ENCODE results near the gene CERS2. TPM values are rescaled to one million over a fixed set of nuclear protein-coding genes. Genes with fewer than 3 reads are reported as not detected.

CERS2 gene
- polyA plus RNA-seq, 1 of the 3 experiments (the other 2 are of a cell fraction) = 150 TPM

- H3K4me3 ChIP-seq (ENCODE audit: low read depth in 2 of 2, low read length in 1 of 2) = peak overlapping the region in 1 of 2 experiments; percentile 39; a peak in 1 of 4 replicates
- H3K79me2 ChIP-seq (ENCODE audit: insufficient read depth) = peaks cover 8% of the 10 kb centered on the region; the same call in 1 of the 2 replicates
- H3K4me1 ChIP-seq (ENCODE audit: control insufficient read depth in 1 of 2, insufficient read depth in 2 of 2, low read depth in 1 of 2, low read length in 1 of 2) = peaks cover 23 to 28% of the 10 kb centered on the region in 2 experiments
- H3K27ac ChIP-seq (ENCODE audit: low read depth in 2 of 2, low read length in 1 of 2) = peak overlapping the region; percentile 35 to 60; a peak in 2 of 4 replicates
- DNase-seq = peak; percentile 92
- no peaks in the 10 kb centered on the region for H4K20me1 ChIP-seq (ENCODE audit: insufficient read depth)
- H3K36me3 ChIP-seq (replicated peaks in 1 of 2; ENCODE audit: control insufficient read depth in 1 of 2, insufficient read depth in 2 of 2, low read length in 1 of 2) = no peaks in the 10 kb centered on the region
- 32% methylated on average over 17 of the region's 23 CpGs for WGBS (ENCODE audit: low lambda C conversion rate)
- no peaks in the 10 kb centered on the region for H3K27me3 ChIP-seq (ENCODE audit: insufficient read depth)
- H3K9me3 ChIP-seq = no peaks in the 10 kb centered on the region
- peak overlapping the region; percentile 37; the same call in 1 of the 2 replicates for H3K4me2 ChIP-seq
- H3F3A ChIP-seq (replicated peaks; ENCODE audit: insufficient read depth) = peaks cover 23% of the 10 kb centered on the region
- H3K9me2 ChIP-seq = no peaks in the 10 kb centered on the region
- peak overlapping the region; percentile 80 for H2AFZ ChIP-seq (ENCODE audit: low read depth)
- ChIA-PET CTCF (interaction anchor here (0.6 to 17.0 kb wide), 12 partner anchors 8 to 121 kb away, joined by 3 to 371 read pairs (median 3); partner anchors contain the start of genes MINDY1 and MLLT11), POLR2A (interaction anchor here (0.9 kb wide), 1 partner anchor 15 kb away, joined by 3 read pairs; no protein-coding TSS in a partner anchor)
- H3K9ac ChIP-seq = peak overlapping the region; percentile 11; the same call in 1 of the 2 replicates
- no peak for TF ChIP-seq NRF1 (IDR thresholded peaks at IDR 0.05; ENCODE audit: low read depth, low read length)
- TF ChIP-seq TEAD4 (IDR thresholded peaks at IDR 0.05; ENCODE audit: borderline replicate concordance, insufficient read depth) = no peak
- peak; percentile 32; the same call in 1 of the 2 replicates for TF ChIP-seq MXI1 (IDR thresholded peaks at IDR 0.05; ENCODE audit: low read depth, low read length)
- no peak for TF ChIP-seq GABPA (IDR thresholded peaks at IDR 0.05; ENCODE audit: low read depth)
- peak; percentile 54; the same call in 1 of the 2 replicates for TF ChIP-seq MAX (IDR thresholded peaks at IDR 0.05; ENCODE audit: low read depth)
- TF ChIP-seq USF1 (IDR thresholded peaks at IDR 0.05; ENCODE audit: borderline replicate concordance, low read depth) = no peak
- no peak for TF ChIP-seq FOXM1 (IDR thresholded peaks at IDR 0.05; ENCODE audit: low read depth)
- no peak for TF ChIP-seq GATA2 (CRISPR knock-in tag; IDR thresholded peaks at IDR 0.05)
- TF ChIP-seq SMC3 (IDR thresholded peaks at IDR 0.05; ENCODE audit: low read depth, low read length) = peak; percentile 85
- TF ChIP-seq YY1 (IDR thresholded peaks at IDR 0.05; ENCODE audit: low read depth) = no peak
- TF ChIP-seq IRF3 (IDR thresholded peaks at IDR 0.05; ENCODE audit: low read depth, low read length) = no peak
- TF ChIP-seq SIN3A (IDR thresholded peaks at IDR 0.05; ENCODE audit: borderline replicate concordance, low read depth, low read length) = no peak
- no peak for TF ChIP-seq POLR2AphosphoS5 (IDR thresholded peaks at IDR 0.05; ENCODE audit: low read depth, low read length)
- peak; percentile 78 for TF ChIP-seq RCOR1 (IDR thresholded peaks at IDR 0.05; ENCODE audit: low read length)
- no peak for TF ChIP-seq RFX5 (IDR thresholded peaks at IDR 0.05; ENCODE audit: low read length)
- TF ChIP-seq NFIC (IDR thresholded peaks at IDR 0.05; ENCODE audit: borderline replicate concordance) = peak; percentile 58; the same call in 1 of the 2 replicates
- peak; percentile 25 for TF ChIP-seq CHD2 (IDR thresholded peaks at IDR 0.05; ENCODE audit: low read length, partially characterized antibody)
- TF ChIP-seq TCF12 (IDR thresholded peaks at IDR 0.05) = no peak
- peak; percentile 76 for TF ChIP-seq RAD21 (IDR thresholded peaks at IDR 0.05; ENCODE audit: low read length)
- 0 out of 2 replicates have a peak, but pooled peaks have one; percentile 25 for TF ChIP-seq TAF1 (IDR thresholded peaks at IDR 0.05; ENCODE audit: borderline replicate concordance, low read depth, low read length)
- TF ChIP-seq ELF1 (IDR thresholded peaks at IDR 0.05) = no peak
- TF ChIP-seq CTCF (IDR thresholded peaks at IDR 0.05) = peak; percentile 100
- TF ChIP-seq EP300 (IDR thresholded peaks at IDR 0.05; ENCODE audit: borderline replicate concordance in 1 of 2, low read depth in 1 of 2, low read length in 1 of 2) = no peak
- no peak; the same call in 1 of the 2 replicates for TF ChIP-seq FOSL2 (IDR thresholded peaks at IDR 0.05; ENCODE audit: borderline replicate concordance, low read depth)
- TF ChIP-seq PBX3 (IDR thresholded peaks at IDR 0.05) = no peak
- TF ChIP-seq USF2 (IDR thresholded peaks at IDR 0.05; ENCODE audit: borderline replicate concordance, low read depth, low read length) = no peak
- no peak for TF ChIP-seq EZH2phosphoT487 (IDR thresholded peaks at IDR 0.05; ENCODE audit: borderline replicate concordance, low read depth)
These were observed 4.7 kb upstream of the CERS2 start for GRCh38 chr1:150979092-150980056.
